ENCODE results near the gene CLSTN3. TPM values are rescaled to one million over a fixed set of nuclear protein-coding genes. Genes with fewer than 3 reads are reported as not detected.

CLSTN3 gene
- polyA plus RNA-seq, 1 of the 3 experiments (the other 2 are of a cell fraction), result 12.7 TPM

DNA sequence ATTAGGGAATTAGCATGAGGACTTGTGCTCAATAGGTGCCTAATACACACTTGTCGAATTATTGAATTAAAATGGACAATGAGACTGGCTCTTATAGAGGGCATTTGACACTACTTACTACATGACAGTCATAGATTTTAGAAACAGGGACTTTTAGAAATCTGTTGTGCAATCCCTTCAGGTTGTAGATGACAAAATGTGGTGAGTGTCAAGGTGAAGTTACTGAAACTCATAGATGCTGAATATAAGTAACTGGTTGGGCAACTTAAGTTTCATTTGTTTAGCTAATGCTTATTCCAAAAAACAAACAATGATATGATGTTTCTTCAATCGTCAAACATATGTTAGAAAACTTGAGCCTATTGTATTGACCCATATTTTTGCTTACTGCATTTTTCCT, 46.4 kb downstream of the CLSTN3 start:
- no peaks in the 10 kb centered on the region for H3F3A ChIP-seq (replicated peaks; ENCODE audit: insufficient read depth)
- H3K36me3 ChIP-seq (replicated peaks in 1 of 2; ENCODE audit: control insufficient read depth in 1 of 2, insufficient read depth in 2 of 2, low read length in 1 of 2), result no peaks in the 10 kb centered on the region
- TF ChIP-seq, protein P1, sequence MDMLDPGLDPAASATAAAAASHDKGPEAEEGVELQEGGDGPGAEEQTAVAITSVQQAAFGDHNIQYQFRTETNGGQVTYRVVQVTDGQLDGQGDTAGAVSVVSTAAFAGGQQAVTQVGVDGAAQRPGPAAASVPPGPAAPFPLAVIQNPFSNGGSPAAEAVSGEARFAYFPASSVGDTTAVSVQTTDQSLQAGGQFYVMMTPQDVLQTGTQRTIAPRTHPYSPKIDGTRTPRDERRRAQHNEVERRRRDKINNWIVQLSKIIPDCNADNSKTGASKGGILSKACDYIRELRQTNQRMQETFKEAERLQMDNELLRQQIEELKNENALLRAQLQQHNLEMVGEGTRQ (IDR thresholded peaks at IDR 0.05; ENCODE audit: borderline replicate concordance, low read depth, low read length), result no peak
- TF ChIP-seq, protein P2, sequence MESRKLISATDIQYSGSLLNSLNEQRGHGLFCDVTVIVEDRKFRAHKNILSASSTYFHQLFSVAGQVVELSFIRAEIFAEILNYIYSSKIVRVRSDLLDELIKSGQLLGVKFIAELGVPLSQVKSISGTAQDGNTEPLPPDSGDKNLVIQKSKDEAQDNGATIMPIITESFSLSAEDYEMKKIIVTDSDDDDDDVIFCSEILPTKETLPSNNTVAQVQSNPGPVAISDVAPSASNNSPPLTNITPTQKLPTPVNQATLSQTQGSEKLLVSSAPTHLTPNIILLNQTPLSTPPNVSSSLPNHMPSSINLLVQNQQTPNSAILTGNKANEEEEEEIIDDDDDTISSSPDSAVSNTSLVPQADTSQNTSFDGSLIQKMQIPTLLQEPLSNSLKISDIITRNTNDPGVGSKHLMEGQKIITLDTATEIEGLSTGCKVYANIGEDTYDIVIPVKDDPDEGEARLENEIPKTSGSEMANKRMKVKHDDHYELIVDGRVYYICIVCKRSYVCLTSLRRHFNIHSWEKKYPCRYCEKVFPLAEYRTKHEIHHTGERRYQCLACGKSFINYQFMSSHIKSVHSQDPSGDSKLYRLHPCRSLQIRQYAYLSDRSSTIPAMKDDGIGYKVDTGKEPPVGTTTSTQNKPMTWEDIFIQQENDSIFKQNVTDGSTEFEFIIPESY (IDR thresholded peaks at IDR 0.05; ENCODE audit: borderline replicate concordance, low read depth), result no peak
- no peak for TF ChIP-seq RFX5 (IDR thresholded peaks at IDR 0.05; ENCODE audit: low read length)
- no peak for TF ChIP-seq SMC3 (IDR thresholded peaks at IDR 0.05; ENCODE audit: low read depth, low read length)
- no peak for TF ChIP-seq RAD21 (IDR thresholded peaks at IDR 0.05; ENCODE audit: low read length)
- no peak for TF ChIP-seq ELF1 (IDR thresholded peaks at IDR 0.05)
- TF ChIP-seq, protein P3, sequence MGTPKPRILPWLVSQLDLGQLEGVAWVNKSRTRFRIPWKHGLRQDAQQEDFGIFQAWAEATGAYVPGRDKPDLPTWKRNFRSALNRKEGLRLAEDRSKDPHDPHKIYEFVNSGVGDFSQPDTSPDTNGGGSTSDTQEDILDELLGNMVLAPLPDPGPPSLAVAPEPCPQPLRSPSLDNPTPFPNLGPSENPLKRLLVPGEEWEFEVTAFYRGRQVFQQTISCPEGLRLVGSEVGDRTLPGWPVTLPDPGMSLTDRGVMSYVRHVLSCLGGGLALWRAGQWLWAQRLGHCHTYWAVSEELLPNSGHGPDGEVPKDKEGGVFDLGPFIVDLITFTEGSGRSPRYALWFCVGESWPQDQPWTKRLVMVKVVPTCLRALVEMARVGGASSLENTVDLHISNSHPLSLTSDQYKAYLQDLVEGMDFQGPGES (IDR thresholded peaks at IDR 0.05; ENCODE audit: low read depth, low read length), result no peak
- TF ChIP-seq, protein P4, sequence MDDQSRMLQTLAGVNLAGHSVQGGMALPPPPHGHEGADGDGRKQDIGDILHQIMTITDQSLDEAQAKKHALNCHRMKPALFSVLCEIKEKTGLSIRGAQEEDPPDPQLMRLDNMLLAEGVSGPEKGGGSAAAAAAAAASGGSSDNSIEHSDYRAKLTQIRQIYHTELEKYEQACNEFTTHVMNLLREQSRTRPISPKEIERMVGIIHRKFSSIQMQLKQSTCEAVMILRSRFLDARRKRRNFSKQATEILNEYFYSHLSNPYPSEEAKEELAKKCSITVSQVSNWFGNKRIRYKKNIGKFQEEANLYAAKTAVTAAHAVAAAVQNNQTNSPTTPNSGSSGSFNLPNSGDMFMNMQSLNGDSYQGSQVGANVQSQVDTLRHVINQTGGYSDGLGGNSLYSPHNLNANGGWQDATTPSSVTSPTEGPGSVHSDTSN (IDR thresholded peaks at IDR 0.05), result no peak
- TF ChIP-seq FOXJ3 (CRISPR knock-in tag; IDR thresholded peaks at IDR 0.05), result no peak
- no peak for TF ChIP-seq NFIC (IDR thresholded peaks at IDR 0.05; ENCODE audit: borderline replicate concordance)
- no peak for TF ChIP-seq TAF1 (IDR thresholded peaks at IDR 0.05; ENCODE audit: borderline replicate concordance, low read depth, low read length)
- no peak for TF ChIP-seq NRF1 (IDR thresholded peaks at IDR 0.05; ENCODE audit: low read depth, low read length)
- H3K9ac ChIP-seq, result no peak overlapping the region
- H3K27me3 ChIP-seq (ENCODE audit: insufficient read depth), result no peaks in the 10 kb centered on the region; the same call in 1 of the 2 replicates
- no peaks in the 10 kb centered on the region for H4K20me1 ChIP-seq (ENCODE audit: insufficient read depth)
- POLR2A ChIA-PET, result no interaction called here
- H3K4me1 ChIP-seq (ENCODE audit: control insufficient read depth in 1 of 2, insufficient read depth in 2 of 2, low read depth in 1 of 2, low read length in 1 of 2), result no peaks in the 10 kb centered on the region
- H3K27ac ChIP-seq (ENCODE audit: low read depth in 2 of 2, low read length in 1 of 2), result no peak overlapping the region
- no peak for DNase-seq
- no peak overlapping the region for H3K4me3 ChIP-seq (ENCODE audit: low read depth in 2 of 2, low read length in 1 of 2)
- H2AFZ ChIP-seq (ENCODE audit: low read depth), result no peak overlapping the region
- 0% methylated on average over 2 of the region's 2 CpGs for WGBS (ENCODE audit: low lambda C conversion rate)
- H3K4me2 ChIP-seq, result no peak overlapping the region
- peaks cover 14% of the 10 kb centered on the region for H3K9me3 ChIP-seq
- CTCF ChIA-PET, result interaction anchor here (1.0 to 1.1 kb wide), 2 partner anchors 15 to 32 kb away, joined by 3 to 4 read pairs; no protein-coding TSS in a partner anchor
- no peaks in the 10 kb centered on the region for H3K9me2 ChIP-seq
- no peaks in the 10 kb centered on the region for H3K79me2 ChIP-seq (ENCODE audit: insufficient read depth)

DNA sequence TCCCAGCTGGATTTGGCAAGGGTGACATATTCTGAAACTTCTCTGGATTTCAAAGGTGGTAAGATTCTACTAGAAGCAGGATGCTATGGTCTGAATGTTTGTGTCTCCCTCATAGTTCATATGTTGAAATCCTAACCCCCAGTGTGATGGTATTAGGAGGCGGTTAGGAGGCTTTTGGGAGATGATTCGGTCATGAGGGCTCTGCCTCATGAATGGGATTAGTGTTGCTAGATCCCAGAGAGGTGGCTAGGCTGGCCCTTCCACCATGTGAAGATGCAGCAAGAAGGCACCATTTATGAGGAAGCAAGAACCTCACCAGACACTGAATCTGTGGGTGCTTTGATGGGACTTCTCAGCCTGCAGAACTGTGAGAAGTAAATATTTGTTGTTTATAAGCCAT, 48.3 kb downstream of the CLSTN3 start:
- Histone ChIP-seq H3K27me3 (ENCODE audit: insufficient read depth) (no peaks in the 10 kb centered on the region; the same call in 1 of the 2 replicates), H4K20me1 (ENCODE audit: insufficient read depth) (no peaks in the 10 kb centered on the region), H3F3A (replicated peaks; ENCODE audit: insufficient read depth) (no peaks in the 10 kb centered on the region), H3K4me2 (no peak overlapping the region), H3K9me2 (no peaks in the 10 kb centered on the region), H3K4me1 (ENCODE audit: control insufficient read depth in 1 of 2, insufficient read depth in 2 of 2, low read depth in 1 of 2, low read length in 1 of 2) (no peaks in the 10 kb centered on the region), H3K4me3 (ENCODE audit: low read depth in 2 of 2, low read length in 1 of 2) (no peak overlapping the region), H3K27ac (ENCODE audit: low read depth in 2 of 2, low read length in 1 of 2) (no peak overlapping the region), H2AFZ (ENCODE audit: low read depth) (no peak overlapping the region), H3K9me3 (peaks cover 1% of the 10 kb centered on the region; the same call in 1 of the 2 replicates), H3K36me3 (replicated peaks in 1 of 2; ENCODE audit: control insufficient read depth in 1 of 2, insufficient read depth in 2 of 2, low read length in 1 of 2) (no peaks in the 10 kb centered on the region), H3K9ac (no peak overlapping the region), H3K79me2 (ENCODE audit: insufficient read depth) (no peaks in the 10 kb centered on the region)
- CTCF ChIA-PET, result interaction anchor here (1.2 to 3.5 kb wide), 2 partner anchors 16 to 33 kb away, joined by 3 to 12 read pairs; no protein-coding TSS in a partner anchor
- POLR2A ChIA-PET, result no interaction called here
- 3% methylated on average over 2 of the region's 2 CpGs for WGBS (ENCODE audit: low lambda C conversion rate)
- DNase-seq, result no peak
- TF ChIP-seq YY1 (IDR thresholded peaks at IDR 0.05; ENCODE audit: low read depth), result no peak
- TF ChIP-seq POLR2AphosphoS5 (IDR thresholded peaks at IDR 0.05; ENCODE audit: low read depth, low read length), result no peak
- TF ChIP-seq FOXJ3 (CRISPR knock-in tag; IDR thresholded peaks at IDR 0.05), result no peak
- TF ChIP-seq SMC3 (IDR thresholded peaks at IDR 0.05; ENCODE audit: low read depth, low read length), result no peak
- no peak for TF ChIP-seq MEF2A (IDR thresholded peaks at IDR 0.05; ENCODE audit: borderline replicate concordance, low read depth)
- TF ChIP-seq NRF1 (IDR thresholded peaks at IDR 0.05; ENCODE audit: low read depth, low read length), result no peak
- TF ChIP-seq CHD2 (IDR thresholded peaks at IDR 0.05; ENCODE audit: low read length, partially characterized antibody), result no peak

Data from SK-N-SH (cell line).